Mucosa of stomach (tissue), 1 donor: ENCODE data around the gene CTAGE15.
"Not testable (repeated sequence)": the region's sequence is repeated elsewhere in the genome, so short reads cannot be mapped to it uniquely, and the experiment has no call there.

ENCODE experiments used
- H3K27me3 ChIP-seq: one replicate; pipeline ENCODE4 v1.7.0; 2013; ENCODE audit warnings: mild to moderate bottlenecking, low read length; ENCODE audit not compliant: control insufficient read depth, insufficient read depth
- H3K36me3 ChIP-seq: one replicate; pipeline ENCODE4 v1.7.0; 2013; ENCODE audit warnings: low read length; ENCODE audit not compliant: control insufficient read depth, insufficient read depth
- H3K4me1 ChIP-seq: one replicate; pipeline ENCODE4 v1.7.0; 2013; ENCODE audit warnings: mild to moderate bottlenecking, low read length; ENCODE audit not compliant: control insufficient read depth, insufficient read depth
- H3K4me3 ChIP-seq: one replicate; pipeline ENCODE4 v1.7.0; 2013; ENCODE audit warnings: low read length
- H3K9ac ChIP-seq: one replicate; pipeline ENCODE4 v1.7.0; 2013; ENCODE audit warnings: mild to moderate bottlenecking, low read length, moderate library complexity
- H3K9me3 ChIP-seq: one replicate; pipeline ENCODE4 v1.7.0; 2013; ENCODE audit warnings: mild to moderate bottlenecking, low read length, moderate library complexity; ENCODE audit not compliant: control insufficient read depth
- donor health status: Pancreatic carcinoma.

Gene CTAGE15

DNA sequence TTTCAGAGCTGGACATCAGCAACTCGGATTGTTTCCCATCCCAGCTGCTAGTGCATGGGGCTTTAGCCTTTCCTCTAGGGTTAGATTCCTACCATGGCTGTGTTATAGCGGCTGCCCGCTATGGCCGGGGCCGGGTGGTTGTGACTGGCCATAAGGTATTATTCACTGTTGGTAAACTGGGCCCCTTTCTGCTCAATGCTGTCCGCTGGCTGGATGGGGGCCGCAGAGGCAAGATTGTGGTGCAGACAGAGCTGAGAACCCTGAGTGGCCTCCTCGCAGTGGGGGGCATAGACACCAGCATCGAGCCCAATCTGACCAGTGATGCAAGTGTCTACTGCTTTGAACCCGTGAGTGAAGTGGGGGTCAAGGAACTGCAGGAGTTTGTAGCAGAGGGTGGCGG, 26.5 kb downstream of the CTAGE15 start:
- H3K4me1 ChIP-seq, H3K27me3 ChIP-seq, H3K4me3 ChIP-seq, H3K36me3 ChIP-seq, H3K9me3 ChIP-seq, H3K9ac ChIP-seq: not testable (repeated sequence)

- H3K4me1 ChIP-seq, H3K9ac ChIP-seq, H3K36me3 ChIP-seq, H3K9me3 ChIP-seq, H3K4me3 ChIP-seq, H3K27me3 ChIP-seq: not testable (repeated sequence)
These were observed 31.9 kb downstream of the CTAGE15 start for GRCh38 chr7:143603549-143603948.

- not testable (repeated sequence) for H3K9ac ChIP-seq, H3K36me3 ChIP-seq, H3K9me3 ChIP-seq, H3K4me1 ChIP-seq, H3K4me3 ChIP-seq, H3K27me3 ChIP-seq
These were observed 34.5 kb downstream of the CTAGE15 start for GRCh38 chr7:143606088-143606487.

DNA sequence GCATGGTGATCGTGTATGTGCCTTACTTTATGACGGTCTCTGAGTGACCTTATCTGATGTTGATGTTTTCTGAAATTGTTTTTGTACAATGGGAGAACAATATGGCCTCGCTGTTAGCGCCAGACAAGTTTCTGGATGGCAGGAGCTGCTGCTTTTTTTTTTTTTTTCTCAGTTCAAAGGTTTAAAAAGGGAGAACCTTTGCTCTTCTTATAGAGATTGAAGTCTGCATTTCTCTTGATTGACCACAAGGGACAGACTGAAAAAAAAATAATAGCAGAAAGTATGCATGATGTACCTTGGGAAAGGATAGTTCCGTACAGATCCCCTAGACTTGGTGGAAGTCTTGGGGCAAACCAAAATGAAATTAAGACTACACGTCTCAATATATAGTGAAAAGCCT, 43.9 kb downstream of the CTAGE15 start:
- not testable (repeated sequence) for H3K36me3 ChIP-seq, H3K9me3 ChIP-seq, H3K4me1 ChIP-seq, H3K9ac ChIP-seq, H3K27me3 ChIP-seq, H3K4me3 ChIP-seq

GRCh38 chr7:143617204-143617603, 45.6 kb downstream of the CTAGE15 start:
- H3K4me3 ChIP-seq, H3K4me1 ChIP-seq, H3K9ac ChIP-seq, H3K27me3 ChIP-seq, H3K9me3 ChIP-seq, H3K36me3 ChIP-seq: not testable (repeated sequence)

GRCh38 chr7:143620058-143620457, 48.5 kb downstream of the CTAGE15 start:
- H3K4me3 ChIP-seq, H3K4me1 ChIP-seq, H3K36me3 ChIP-seq, H3K9ac ChIP-seq, H3K9me3 ChIP-seq, H3K27me3 ChIP-seq: not testable (repeated sequence)

- H3K4me3 ChIP-seq, H3K9ac ChIP-seq, H3K36me3 ChIP-seq, H3K4me1 ChIP-seq, H3K27me3 ChIP-seq, H3K9me3 ChIP-seq: not testable (repeated sequence)
These were observed 49.0 kb downstream of the CTAGE15 start, which contains the start of gene TCAF2 for GRCh38 chr7:143620646-143621045. TCAF2 (plus strand) TSS chr7:143620974.

DNA sequence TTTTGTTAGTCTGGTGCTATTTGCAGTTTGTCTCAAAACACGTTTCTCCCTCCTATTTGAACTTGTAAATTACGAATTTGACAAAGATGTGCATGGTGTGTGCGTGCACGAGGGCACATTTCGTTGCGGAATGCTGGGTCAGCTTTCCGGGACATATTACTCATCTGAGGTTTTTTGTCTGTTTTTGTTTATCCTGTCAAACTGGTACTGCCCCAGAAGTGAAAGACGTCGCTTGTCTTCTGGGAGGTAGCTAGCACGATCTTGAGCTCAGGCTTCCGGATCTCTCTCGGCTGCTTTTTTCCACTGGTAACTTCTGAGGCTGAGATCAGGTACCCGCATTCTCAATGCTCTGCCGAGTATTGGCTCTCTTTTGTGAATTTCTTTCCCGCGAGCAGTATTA, 49.6 kb downstream of the CTAGE15 start:
- H3K4me1 ChIP-seq, H3K36me3 ChIP-seq, H3K9me3 ChIP-seq, H3K27me3 ChIP-seq, H3K9ac ChIP-seq, H3K4me3 ChIP-seq: not testable (repeated sequence)

- not testable (repeated sequence) for H3K36me3 ChIP-seq, H3K4me3 ChIP-seq, H3K27me3 ChIP-seq, H3K9me3 ChIP-seq, H3K9ac ChIP-seq, H3K4me1 ChIP-seq
These were observed 50.5 kb downstream of the CTAGE15 start for GRCh38 chr7:143622130-143622529.
